Posterior vena cava (tissue), 2 donors: ENCODE results near the gene NDUFV2. TPM values are rescaled to one million over a fixed set of nuclear protein-coding genes. Genes with fewer than 3 reads are reported as not detected.
"Not testable (repeated sequence)": the region's sequence is repeated elsewhere in the genome, so short reads cannot be mapped to it uniquely, and the experiment has no call there.

Experiments used
- DNase-seq: peaks from one replicate; pipeline ENCODE4 v3.0.0-alpha.2; 2020; ENCODE audit warnings: low spot score
- intact Hi-C, 2 donors: fragments of 100-400 bp; cut with DNase I; formaldehyde crosslinking; loops; one replicate each; pipeline versions ENCODE4 v1.14.1 to v1.14.2; 2022 to 2023
- total RNA-seq, 2 donors: library from RNA; stranded (reverse); fragmentation: NEBNext Ultra II Directional; extraction: Animal tissue kit (Norgen Biotek cat#: 25700); gene quantifications; one replicate each; pipeline ENCODE4 v1.2.1, GENCODE V29; 2021
- donor health status: DM: yes; HTN: yes; CAD: no.
- donor health status: DM: yes; HTN: yes; CAD: no.

NDUFV2 gene
- total RNA-seq, 2 donors from 2014 or later: 117 to 151 TPM

DNA sequence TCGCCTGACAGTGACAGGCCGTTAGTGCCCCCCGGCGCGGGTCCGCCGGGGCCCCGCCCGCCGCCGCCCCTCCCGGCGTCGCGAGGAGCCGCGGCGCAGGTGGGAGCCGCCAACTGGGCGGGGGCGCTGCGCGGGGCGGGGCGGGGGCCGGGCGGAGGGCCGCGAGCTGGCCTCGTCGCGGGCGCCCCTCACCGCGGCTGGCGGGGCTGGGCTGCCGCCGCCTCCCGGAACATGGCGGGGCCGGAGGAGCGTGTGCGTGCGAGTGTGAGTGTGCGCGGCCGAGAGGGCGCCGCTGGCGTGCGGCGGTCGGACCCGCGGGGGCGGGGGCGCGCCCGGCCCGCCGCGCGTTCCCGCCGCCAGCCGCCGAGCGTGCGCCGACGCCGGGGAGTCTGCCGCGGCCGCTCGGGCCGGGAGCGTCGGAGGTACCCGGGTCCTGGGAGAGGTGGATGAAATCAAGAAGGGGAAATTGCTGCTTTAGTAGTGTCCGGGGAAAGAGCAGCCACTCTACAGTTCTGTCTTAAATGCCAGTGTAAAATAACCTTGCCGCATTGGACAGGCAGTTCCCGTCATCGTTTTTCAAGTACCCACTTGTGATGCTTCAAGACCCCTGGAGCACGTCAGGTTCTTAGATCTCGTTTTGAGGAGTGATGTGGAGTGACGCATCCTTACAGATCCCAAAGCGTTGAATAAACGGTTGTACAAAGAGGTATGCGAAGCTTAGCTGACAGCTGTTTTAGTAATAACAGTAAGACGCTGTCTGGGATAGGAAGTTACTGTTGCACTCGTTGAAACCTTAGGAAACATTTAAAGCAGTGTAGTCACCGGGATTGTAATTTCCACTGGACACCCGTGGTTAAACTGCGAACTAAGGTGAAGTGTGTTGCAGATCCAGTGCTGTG is 34.9 kb downstream of the NDUFV2 start:
- intact Hi-C loops: loop anchor here (2.0 to 5.0 kb wide), 2 partner anchors 35 kb away; partner anchors contain the start of gene NDUFV2 (in 2 of the 2)

DNA sequence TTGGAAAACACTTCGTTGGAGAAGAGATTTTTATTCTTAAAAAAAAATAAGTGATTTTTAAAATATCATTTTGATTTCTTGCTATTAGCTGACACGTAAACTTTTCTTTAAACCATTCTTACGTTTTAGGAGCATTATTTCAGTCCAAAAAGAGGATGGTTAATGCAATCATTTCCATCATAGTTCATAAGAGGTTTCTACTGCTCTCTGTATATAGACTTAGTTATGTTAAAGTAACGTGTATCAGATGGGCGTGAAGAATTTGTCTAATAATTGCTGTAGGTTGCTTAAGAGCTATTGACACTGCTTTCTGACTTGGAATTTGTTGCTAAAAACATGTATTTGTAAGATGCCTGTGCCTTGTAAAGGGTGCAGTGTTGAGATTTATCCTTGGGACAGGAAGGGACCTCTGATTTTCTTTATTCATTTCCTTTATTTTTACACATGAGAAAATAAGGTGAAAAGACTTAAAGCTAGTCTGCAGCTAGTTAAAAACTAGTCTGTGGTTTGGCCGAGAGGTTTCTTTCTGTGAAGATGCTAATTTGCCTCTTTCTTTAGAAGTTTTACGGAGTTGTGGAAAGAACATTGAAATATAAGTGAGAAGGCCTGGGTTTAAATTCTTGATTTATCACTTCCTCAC is 37.0 kb downstream of the NDUFV2 start:
- intact Hi-C loops: loop anchor here in 1 of 2 donors (5.0 kb wide), 1 partner anchor 37 kb away; the partner anchor contains the start of gene NDUFV2
- DNase-seq: no peak

More for the DNA sequence above, 34.9 kb downstream of the NDUFV2 start:
- DNase-seq: peak; percentile 92

DNA sequence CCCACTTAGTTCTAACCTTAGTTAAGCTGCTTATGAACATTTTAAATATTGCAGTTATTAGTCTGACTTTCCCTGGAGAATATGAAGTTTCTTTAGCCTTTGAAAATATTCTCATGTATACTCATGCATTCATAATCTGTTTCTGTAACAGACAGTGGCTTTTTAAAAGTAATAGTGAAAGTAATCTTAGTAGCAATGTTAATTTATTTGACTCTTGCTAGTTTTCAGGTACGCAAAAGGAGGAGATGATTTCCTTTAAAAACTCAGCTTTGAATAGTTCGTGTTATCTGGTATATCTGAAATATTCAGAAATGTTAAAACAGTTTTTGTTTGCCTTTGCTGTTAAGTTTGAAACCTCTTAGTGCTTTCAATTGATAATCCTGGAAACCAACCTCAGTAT is 37.9 kb downstream of the NDUFV2 start:
- intact Hi-C loops: no loop called here
- DNase-seq: no peak

DNA sequence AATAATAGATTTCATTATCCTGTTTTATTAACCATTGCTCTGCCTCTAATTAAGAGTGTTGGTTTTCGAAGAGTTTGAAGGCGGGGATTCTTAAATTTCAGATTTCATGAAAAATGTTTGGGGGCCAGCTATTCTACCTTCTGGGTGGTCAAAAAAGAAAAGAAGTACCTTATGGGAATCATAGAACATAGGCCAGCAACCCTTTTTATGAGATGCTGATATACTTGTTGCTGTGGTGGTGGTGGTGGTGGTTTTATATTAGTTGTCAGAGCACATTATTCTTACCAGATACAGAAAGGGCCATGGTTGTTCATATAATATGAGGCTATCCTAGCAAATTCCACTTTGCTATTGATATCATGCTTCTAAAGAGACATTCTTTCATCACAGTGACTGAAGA is 38.5 kb downstream of the NDUFV2 start:
- intact Hi-C loops: no loop called here
- DNase-seq: no peak

DNA sequence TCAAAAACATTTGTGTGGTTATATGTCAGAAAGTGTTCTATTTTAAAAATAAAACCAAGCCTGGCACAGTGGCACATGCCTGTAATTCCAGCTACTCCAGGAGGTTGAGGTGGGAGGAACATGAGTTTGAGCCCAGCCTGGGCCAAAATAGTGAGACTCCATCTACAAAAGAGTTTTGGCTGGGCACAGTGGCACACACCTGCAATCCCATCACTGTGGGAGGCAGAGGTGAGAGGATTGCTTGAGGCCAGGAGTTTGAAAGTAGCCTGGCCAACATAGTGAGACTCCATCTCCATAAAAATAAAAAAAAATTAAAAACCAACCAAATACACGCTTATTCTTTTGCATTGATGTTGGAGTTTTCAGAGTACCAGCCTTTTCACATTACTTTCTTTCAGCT is 43.7 kb downstream of the NDUFV2 start:
- intact Hi-C loops: loop anchor here in 1 of 2 donors (5.0 kb wide), 1 partner anchor 74 kb away; no protein-coding TSS in a partner anchor
- DNase-seq: no peak

DNA sequence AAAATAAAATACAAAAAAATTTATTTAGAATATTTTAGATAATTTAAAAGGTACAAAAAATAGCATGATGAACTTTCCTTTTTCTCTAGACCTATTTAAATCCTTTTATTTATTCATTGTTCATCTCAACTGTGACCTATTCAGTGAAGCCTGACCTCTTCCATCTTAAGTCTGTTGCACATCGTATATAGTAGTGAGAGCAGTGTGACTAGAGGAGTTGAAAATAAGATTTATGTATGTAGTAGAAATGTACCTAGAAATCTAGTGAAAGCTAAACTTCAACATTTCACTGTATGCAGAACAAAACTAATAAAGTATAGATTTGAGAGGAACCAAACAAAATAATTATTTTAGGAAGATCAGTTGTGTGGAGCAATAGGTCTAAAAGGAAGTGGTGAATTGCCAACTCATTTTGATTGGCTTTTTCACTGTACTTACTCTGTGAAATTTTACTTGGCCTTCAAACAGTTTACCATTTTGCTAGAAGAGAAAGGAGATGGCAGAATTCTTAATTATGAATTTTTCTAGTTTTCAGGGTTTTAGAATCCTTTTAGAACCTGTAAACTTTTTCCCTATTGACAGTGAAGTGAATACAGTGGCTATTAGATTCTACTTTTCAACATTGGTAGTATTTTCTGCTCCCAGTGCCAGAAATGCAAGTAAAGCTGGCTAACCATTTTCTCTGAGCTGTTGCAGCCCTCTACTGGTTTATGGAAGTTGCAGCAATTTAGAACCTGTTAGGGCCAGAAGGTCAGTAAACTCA is 45.1 kb downstream of the NDUFV2 start:
- intact Hi-C loops: loop anchor here in 1 of 2 donors (5.0 kb wide), 1 partner anchor 75 kb away; no protein-coding TSS in a partner anchor
- DNase-seq: no peak

DNA sequence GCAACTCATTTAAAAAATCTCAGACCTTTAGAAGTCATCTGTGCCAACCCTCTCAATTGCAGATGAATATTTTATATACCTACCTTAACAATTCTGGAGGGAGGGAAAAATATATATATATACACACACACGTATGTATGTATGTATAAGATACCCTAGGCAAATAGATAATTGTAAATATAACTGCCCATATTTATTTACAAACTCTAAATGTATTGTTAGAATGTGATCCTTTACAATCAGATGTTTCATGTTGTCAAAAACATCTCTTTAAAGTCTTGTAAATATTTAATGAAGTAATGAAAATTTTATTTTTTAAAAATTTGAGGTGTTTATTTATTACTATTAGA is 45.7 kb downstream of the NDUFV2 start:
- intact Hi-C loops: loop anchor here in 1 of 2 donors (5.0 kb wide), 1 partner anchor 76 kb away; no protein-coding TSS in a partner anchor
- no peak for DNase-seq

DNA sequence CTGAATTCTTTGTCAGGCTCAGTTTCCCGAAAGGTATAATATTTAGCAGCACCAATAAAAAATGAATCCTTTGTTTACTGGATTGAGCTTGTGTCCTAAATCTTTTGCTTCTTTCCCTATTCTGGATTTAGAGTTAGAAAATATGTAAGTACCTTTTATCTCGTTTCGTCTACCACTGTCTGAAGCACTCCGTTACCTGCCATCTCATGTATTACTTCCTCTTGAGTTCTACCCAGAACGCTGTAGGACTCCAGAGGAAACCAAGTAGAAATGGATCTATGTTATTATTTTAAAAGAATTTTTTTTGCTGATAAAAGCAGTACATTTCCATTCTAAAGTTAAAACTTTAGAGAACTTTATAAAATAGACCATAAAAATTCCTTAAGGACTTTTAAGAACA is 47.6 kb downstream of the NDUFV2 start:
- DNase-seq: no peak
- intact Hi-C loops: no loop called here

DNA sequence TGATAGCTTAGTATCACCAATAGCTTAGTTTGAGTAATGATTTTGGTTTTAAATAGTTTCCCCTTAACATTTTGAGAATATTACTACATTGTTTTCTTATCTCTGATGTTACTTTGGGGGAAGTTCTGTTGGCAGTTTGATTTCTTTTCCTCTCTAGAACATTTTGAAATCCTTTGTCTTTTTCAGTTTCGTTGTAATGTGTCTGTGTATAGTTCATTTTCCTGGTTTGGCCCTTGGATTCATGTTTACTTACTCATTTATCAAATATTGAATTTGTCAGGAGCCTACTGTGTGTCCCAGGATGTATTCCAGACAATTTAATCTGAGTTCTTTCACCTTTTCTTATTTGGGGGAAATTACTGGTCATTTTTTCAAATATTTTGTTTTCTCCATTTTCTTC is 50.8 kb downstream of the NDUFV2 start:
- intact Hi-C loops: no loop called here
- DNase-seq: no peak

DNA sequence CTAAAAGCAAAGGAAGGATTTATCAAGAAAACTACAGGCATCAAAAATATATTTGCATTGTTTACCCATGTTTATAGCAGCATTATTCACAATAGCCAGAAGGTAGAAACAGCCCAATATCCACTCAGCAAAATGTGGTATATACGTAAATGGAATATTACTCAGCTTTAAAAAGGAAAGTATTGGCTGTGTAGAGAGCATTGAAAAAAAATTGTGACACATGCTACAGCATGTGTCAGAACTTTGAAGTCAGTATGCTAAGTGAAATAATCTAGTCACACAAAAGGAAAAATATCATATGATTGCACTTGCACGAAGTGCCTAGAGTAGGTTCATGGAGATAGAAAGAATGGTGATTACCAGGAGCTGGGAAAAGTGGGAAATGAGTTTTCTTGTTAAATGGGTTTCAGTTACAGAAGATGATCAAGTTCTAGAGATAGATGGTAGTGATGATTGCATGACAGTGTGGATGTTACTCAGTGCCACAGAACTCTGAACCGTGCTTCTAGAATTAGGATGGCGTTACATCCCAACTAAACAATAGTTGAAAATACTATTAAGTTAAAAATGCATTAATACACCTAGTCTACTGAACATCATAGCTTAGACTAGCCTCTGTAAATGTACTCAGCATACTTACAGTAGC is 54.2 kb downstream of the NDUFV2 start:
- DNase-seq: no peak
- intact Hi-C loops: loop anchor here in 1 of 2 donors (5.0 kb wide), 1 partner anchor 764 kb away; no protein-coding TSS in a partner anchor

DNA sequence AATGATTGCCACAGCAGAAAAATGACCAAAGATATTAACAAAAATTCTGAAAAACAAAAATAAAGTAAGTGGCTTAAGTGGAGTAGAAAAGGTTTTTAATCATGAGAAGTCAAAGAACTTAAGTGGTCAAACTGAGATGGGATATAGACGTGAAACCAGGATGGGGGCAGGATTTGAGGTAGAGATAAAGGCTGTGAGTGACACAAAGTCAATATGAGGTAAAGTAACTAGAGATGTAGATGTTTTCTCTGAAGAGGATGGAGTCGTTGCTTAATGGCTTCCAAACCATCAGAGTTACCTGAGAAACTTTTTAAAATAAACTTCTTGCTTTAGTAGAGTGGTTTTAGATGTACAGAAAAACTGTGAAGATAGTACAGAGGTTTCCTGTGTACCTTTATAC is 55.3 kb downstream of the NDUFV2 start:
- intact Hi-C loops: loop anchor here in 1 of 2 donors (5.0 kb wide), 1 partner anchor 766 kb away; no protein-coding TSS in a partner anchor
- no peak for DNase-seq

DNA sequence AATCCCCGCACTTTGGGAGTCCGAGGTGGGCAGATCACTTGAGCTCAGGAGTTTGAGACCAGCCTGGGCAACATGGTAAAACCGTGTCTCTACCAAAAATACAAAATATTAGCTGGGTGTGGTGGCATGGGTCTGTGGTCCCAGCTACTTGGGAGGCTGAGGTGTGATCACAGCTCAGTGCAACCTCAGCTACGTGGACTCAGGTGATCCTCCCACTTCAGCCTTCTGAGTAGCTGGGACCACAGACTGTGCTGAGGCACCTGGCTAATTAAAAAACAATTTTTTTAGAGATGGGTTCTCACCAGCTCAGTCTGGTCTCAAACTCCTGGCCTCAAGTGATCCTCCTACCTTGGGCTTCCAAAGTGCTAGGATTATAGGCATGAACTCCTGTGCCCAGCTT is 57.5 kb downstream of the NDUFV2 start:
- intact Hi-C loops: no loop called here
- no peak for DNase-seq

DNA sequence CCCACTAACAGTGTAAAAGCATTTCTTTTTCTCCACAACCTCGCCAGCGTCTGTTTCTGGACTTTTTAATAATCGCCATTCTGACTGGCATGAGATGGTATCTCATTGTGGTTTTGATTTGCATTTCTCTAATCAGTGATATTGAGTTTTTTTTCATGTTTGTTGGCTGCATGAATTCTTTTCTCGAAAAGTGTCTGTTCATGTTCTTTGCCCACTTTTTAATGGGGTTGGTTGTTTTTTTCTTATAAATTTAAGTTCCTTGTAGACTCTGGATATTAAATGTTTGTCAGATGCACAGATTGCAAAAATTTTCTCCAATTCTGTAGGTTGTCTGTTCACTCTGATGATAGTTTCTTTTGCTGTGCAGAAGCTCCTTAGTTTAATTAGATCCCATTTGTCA is 60.2 kb downstream of the NDUFV2 start:
- DNase-seq, intact Hi-C loops: not testable (repeated sequence)

DNA sequence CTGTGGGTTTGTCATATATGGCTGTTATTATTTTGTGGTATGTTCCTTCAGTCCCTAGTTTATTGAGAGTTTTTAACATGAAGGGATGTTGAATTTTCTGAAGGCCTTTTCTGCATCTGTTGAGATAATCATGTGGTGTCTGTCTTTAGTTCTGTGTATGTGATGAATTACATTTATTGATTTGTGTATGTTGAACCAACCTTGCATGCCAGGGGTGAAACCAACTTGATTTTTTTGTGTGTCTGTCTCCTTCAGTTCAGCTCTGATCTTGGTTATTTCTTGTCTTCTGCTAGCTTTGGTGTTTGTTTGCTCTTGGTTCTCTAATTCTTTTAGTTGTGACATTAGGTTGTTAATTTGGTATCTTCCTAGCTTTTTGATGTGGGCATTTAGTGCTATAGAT is 61.6 kb downstream of the NDUFV2 start:
- intact Hi-C loops, DNase-seq: not testable (repeated sequence)

DNA sequence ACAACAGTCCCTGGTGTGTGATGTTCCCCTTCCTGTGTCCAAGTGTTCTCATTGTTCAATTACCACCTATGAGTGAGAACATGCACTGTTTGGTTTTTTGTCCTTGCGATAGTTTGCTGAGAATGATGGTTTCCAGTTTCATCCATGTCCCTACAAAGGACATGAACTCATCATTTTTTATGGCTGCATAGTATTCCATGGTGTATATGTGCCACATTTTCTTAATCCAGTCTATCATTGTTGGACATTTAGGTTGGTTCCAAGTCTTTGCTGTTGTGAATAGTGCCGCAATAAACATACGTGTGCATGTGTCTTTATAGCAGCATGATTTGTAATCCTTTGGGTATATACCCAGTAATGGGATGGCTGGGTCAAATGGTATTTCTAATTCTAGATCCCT is 63.4 kb downstream of the NDUFV2 start:
- intact Hi-C loops, DNase-seq: not testable (repeated sequence)

DNA sequence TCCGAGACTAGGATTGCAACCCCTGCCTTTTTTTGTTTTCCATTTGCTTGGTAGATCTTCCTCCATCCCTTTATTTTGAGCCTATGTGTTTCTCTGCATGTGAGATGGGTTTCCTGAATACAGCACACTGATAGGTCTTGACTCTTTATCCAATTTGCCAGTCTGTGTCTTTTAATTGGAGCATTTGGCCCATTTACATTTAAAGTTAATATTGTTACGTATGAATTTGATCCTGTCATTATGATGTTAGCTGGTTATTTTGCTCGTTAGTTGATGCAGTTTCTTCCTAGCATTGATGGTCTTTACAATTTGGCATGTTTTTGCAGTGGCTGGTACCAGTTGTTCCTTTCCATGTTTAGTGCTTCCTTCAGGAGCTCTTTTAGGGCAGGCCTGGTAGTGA is 67.0 kb downstream of the NDUFV2 start:
- intact Hi-C loops, DNase-seq: not testable (repeated sequence)

DNA sequence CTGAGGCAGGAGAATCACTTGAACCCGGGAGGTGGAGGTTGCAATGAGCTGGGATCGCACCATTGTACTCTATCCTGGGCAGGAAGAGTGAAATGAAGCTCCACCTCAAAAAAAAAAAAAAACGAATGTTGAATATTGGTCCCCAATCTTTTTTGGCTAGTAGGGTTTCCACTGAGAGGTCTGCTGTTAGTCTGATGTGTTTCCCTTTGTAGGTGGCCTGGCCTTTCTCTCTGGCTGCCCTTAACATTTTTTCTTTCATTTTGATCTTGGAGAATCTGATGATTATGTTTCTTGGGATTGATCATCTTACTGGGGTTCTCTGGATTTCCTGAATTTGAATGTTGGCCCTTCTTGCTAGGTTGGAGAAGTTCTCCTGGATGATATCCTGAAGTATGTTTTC is 69.4 kb downstream of the NDUFV2 start:
- intact Hi-C loops, DNase-seq: not testable (repeated sequence)

DNA sequence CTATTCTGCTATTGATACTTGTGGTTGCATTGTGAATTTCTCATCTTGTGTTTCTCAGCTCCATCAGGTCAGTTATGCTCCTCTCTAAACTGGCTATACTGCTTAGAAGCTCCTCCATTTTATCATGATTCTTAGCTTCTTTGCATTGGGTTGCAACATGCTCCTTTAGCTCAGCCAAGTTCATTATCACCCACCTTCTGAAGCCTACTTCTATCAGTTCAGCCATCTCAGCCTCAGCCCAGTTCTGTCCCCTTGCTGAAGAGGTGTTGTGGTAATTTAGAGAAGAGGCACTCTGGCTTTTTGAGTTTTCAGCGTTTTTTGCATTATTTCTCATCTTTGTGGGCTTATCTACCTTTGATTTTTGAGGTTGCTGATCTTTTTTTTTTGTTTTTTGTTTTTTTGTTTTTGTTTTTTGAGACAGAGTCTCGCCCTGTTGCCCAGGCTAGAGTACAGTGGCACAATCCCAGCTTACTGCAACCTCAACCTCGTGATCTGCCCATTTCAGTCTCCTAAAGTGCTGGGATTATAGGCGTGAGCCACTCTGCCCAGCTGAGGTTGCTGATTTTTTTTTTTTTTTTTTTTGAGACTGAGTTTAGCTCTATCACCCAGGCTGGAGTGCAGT is 70.1 kb downstream of the NDUFV2 start:
- no peak for DNase-seq
- intact Hi-C loops: no loop called here
